Spleen (tissue), 7 donors: ENCODE measurements around the gene THBS1.

Experiments
- POLR2AphosphoS5 ChIP-seq, 3 donors: sonication (generic); formaldehyde crosslinking; IDR thresholded peaks; one replicate each; pipeline ENCODE4 v1.5.1; 2017; ENCODE audit warnings: antibody characterized with exemption in 3 of 3
- TF ChIP-seq, protein P1 (sequence below), 11 experiments: fragments of 200-600 bp in 7 of 11; fragments of 450-650 bp in 4 of 11; sonication (generic) in 4 of 11; IDR thresholded peaks in 8 of 11; conservative IDR thresholded peaks in 3 of 11; 1 replicate in 7 of 11; 2 replicates in 4 of 11; pipeline versions ENCODE4 v1.4.0 to v1.8.0; 2016 to 2021; ENCODE audit warnings: antibody characterized with exemption in 11 of 11, inconsistent platforms in 4 of 11, mild to moderate bottlenecking in 1 of 11
- donor health status: DM: no; HTN: no; CAD: no; lungs with moderate emphysema.
- donor health status: DM: no; HTN: no; CAD: no.
- donor health status: DM: no; HTN: no; CAD: no.

DNA sequence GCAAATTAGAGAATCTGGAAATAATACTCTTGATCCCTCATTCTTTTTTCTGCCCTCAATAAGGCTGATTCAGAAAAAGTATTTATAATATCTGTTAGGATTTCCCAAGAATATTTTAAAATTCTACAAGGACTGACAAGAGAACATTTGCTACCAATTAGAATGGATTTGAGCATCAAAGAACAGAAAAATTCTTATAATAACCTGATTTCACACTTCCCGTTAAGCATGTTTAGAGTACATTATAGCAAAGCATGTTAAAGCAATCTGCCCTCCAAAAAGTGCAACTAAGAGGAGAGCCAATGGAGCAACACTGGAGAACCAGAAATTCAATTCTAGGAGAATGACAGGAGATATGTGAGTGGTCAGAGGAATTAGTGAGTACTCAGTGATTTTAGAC lies 57.2 kb downstream of the THBS1 start:
- TF ChIP-seq, protein P1, sequence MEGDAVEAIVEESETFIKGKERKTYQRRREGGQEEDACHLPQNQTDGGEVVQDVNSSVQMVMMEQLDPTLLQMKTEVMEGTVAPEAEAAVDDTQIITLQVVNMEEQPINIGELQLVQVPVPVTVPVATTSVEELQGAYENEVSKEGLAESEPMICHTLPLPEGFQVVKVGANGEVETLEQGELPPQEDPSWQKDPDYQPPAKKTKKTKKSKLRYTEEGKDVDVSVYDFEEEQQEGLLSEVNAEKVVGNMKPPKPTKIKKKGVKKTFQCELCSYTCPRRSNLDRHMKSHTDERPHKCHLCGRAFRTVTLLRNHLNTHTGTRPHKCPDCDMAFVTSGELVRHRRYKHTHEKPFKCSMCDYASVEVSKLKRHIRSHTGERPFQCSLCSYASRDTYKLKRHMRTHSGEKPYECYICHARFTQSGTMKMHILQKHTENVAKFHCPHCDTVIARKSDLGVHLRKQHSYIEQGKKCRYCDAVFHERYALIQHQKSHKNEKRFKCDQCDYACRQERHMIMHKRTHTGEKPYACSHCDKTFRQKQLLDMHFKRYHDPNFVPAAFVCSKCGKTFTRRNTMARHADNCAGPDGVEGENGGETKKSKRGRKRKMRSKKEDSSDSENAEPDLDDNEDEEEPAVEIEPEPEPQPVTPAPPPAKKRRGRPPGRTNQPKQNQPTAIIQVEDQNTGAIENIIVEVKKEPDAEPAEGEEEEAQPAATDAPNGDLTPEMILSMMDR (IDR thresholded peaks at IDR 0.05 in 8 of 11, conservative IDR thresholded peaks at IDR 0.05 in 3 of 11): no peak
- TF ChIP-seq POLR2AphosphoS5 (IDR thresholded peaks at IDR 0.05): no peak
